Naive B cell (primary cell): ENCODE measurements around the gene TAS2R39. TPM values are rescaled to one million over a fixed set of nuclear protein-coding genes. Genes with fewer than 3 reads are reported as not detected.
A peak's percentile ranks its signal among the peaks of the same experiment; 100 is the strongest.
"Not testable (repeated sequence)": the region's sequence is repeated elsewhere in the genome, so short reads cannot be mapped to it uniquely, and the experiment has no call there.

Source experiments
- ATAC-seq, 2 donors: fragments of 150-1000 bp; cut with Tn5 transposase; 2 replicates each; pipeline ENCODE4 v1.10.0; 2021; ENCODE audit warnings: low read depth in 2 of 2, mild to moderate bottlenecking in 2 of 2, moderate library complexity in 2 of 2
- DNase-seq: peaks from one replicate; pipeline ENCODE4 v3.0.0; 2022
- H3K27ac Mint-ChIP-seq, 6 donors: one replicate each; pipeline ENCODE4 v1.8.0; 2020 to 2022; ENCODE audit warnings: mild to moderate bottlenecking in 6 of 6, mixed read lengths in 6 of 6, moderate library complexity in 5 of 6, inconsistent platforms in 2 of 6
- H3K27me3 Mint-ChIP-seq, 3 donors: one replicate each; pipeline ENCODE4 v1.8.0; 2021 to 2022; ENCODE audit warnings: mixed read lengths in 3 of 3, mild to moderate bottlenecking in 1 of 3
- H3K36me3 Mint-ChIP-seq, 2 donors: one replicate each; pipeline ENCODE4 v1.8.0; 2020 to 2022; ENCODE audit warnings: mixed read lengths in 2 of 2, inconsistent platforms in 1 of 2, mild to moderate bottlenecking in 1 of 2
- H3K4me1 Mint-ChIP-seq, 3 donors: one replicate each; pipeline ENCODE4 v1.8.0; 2020 to 2022; ENCODE audit warnings: mixed read lengths in 3 of 3, inconsistent platforms in 1 of 3, mild to moderate bottlenecking in 1 of 3, moderate library complexity in 1 of 3
- H3K4me3 Mint-ChIP-seq, 8 donors: one replicate each; pipeline ENCODE4 v1.8.0; 2020 to 2022; ENCODE audit warnings: mild to moderate bottlenecking in 8 of 8, mixed read lengths in 8 of 8, moderate library complexity in 8 of 8, inconsistent platforms in 2 of 8
- H3K9me3 Mint-ChIP-seq, 7 donors: one replicate each; pipeline ENCODE4 v1.8.0; 2020 to 2022; ENCODE audit warnings: mixed read lengths in 7 of 7, mild to moderate bottlenecking in 5 of 7, inconsistent platforms in 2 of 7, moderate library complexity in 1 of 7
- polyA plus RNA-seq, 6 donors: library from polyadenylated mRNA; unstranded; fragments of 300-500 nt; fragmentation: Illumina TruSeq; gene quantifications; one replicate each; pipeline ENCODE4 v1.2.3, GENCODE V29; 2021; ENCODE audit warnings: low read depth in 6 of 6

Gene TAS2R39
- polyA plus RNA-seq = not detected

- Mint-ChIP-seq H3K4me1 (peaks cover 34 to 40% (median 35%) of the 10 kb centered on the region in 3 donors), H3K27me3 (no peaks in the 10 kb centered on the region), H3K4me3 (peak within 1 kb of the TSS in 5 of 8 donors; percentile 5 to 56 (median 26)), H3K9me3 (peaks cover 1 to 14% (median 8%) of the 10 kb centered on the region in 7 donors), H3K36me3 (peaks cover 2 to 5% of the 10 kb centered on the region in 2 donors), H3K27ac (peak within 1 kb of the TSS in 4 of 6 donors; percentile 11 to 57 (median 35))
- no peak for ATAC-seq
- no peak for DNase-seq
Measured at GRCh38 chr7:143183024-143183423, at the start of gene TAS2R39. Gene TAS2R39, plus strand, starts transcription at chr7:143183419. Its CDS starts 0 bp downstream, at chr7:143183419.

GRCh38 chr7:143147070-143147469 lies 36.1 kb upstream of the TAS2R39 start:
- no peak for DNase-seq
- H3K27ac Mint-ChIP-seq = peak overlapping the region in 1 of 6 donors; percentile 49
- ATAC-seq = no peak

GRCh38 chr7:143148050-143148449 lies 35.2 kb upstream of the TAS2R39 start:
- H3K27ac Mint-ChIP-seq = peak overlapping the region in 1 of 6 donors; percentile 16
- H3K4me1 Mint-ChIP-seq = peaks cover 2 to 13% (median 3%) of the 10 kb centered on the region in 3 donors
- H3K9me3 Mint-ChIP-seq = peaks cover 6 to 19% (median 10%) of the 10 kb centered on the region in 7 donors
- H3K27me3 Mint-ChIP-seq = peaks cover 0 to 6% (median 4%) of the 10 kb centered on the region in 3 donors
- DNase-seq (no peak), ATAC-seq (no peak)
- H3K4me3 Mint-ChIP-seq = no peak overlapping the region
- peaks cover 9 to 11% of the 10 kb centered on the region in 2 donors for H3K36me3 Mint-ChIP-seq

More at GRCh38 chr7:143147070-143147469, 36.1 kb upstream of the TAS2R39 start:
- Mint-ChIP-seq H3K36me3 (peaks cover 9 to 10% of the 10 kb centered on the region in 2 donors), H3K4me1 (peaks cover 0 to 7% (median 3%) of the 10 kb centered on the region in 3 donors), H3K27me3 (peaks cover 0 to 6% (median 4%) of the 10 kb centered on the region in 3 donors), H3K4me3 (no peak overlapping the region), H3K9me3 (peaks cover 6 to 19% (median 10%) of the 10 kb centered on the region in 7 donors)

- peaks cover 7 to 13% (median 8%) of the 10 kb centered on the region in 3 donors for H3K4me1 Mint-ChIP-seq
- no peak overlapping the region for H3K27ac Mint-ChIP-seq
- no peak overlapping the region for H3K4me3 Mint-ChIP-seq
- peaks cover 6 to 19% (median 10%) of the 10 kb centered on the region in 7 donors for H3K9me3 Mint-ChIP-seq
- peaks cover 0 to 6% (median 4%) of the 10 kb centered on the region in 3 donors for H3K27me3 Mint-ChIP-seq
- no peak for DNase-seq
- peaks cover 9 to 17% of the 10 kb centered on the region in 2 donors for H3K36me3 Mint-ChIP-seq
- ATAC-seq = no peak
Measured at GRCh38 chr7:143148651-143149050, 34.6 kb upstream of the TAS2R39 start.

DNA sequence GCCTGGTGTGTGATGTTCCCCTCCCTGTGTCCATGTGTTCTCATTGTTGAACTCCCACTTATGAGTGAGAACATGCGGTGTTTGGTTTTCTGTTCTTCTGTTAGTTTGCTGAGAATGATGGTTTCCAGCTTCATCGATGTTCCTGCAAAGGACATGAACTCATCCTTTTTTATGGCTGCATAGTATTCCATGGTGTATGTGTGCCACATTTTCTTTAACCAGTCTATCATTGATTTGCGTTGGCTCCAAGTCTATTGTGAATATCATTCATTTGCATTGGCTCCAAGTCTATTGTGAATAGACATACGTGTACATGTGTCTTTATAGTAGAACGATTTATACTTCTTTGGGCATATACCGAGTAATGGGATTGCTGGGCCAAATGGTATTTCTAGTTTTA lies 32.5 kb upstream of the TAS2R39 start:
- H3K27ac Mint-ChIP-seq, ATAC-seq, DNase-seq, H3K27me3 Mint-ChIP-seq, H3K4me3 Mint-ChIP-seq: not testable (repeated sequence)
- Mint-ChIP-seq H3K36me3 (peaks cover 9 to 19% of the 10 kb centered on the region in 2 donors), H3K9me3 (peaks cover 6 to 19% (median 10%) of the 10 kb centered on the region in 7 donors), H3K4me1 (peaks cover 7 to 13% (median 11%) of the 10 kb centered on the region in 3 donors)

GRCh38 chr7:143158617-143159016 lies 24.6 kb upstream of the TAS2R39 start:
- H3K9me3 Mint-ChIP-seq, H3K27me3 Mint-ChIP-seq, DNase-seq, ATAC-seq, H3K36me3 Mint-ChIP-seq, H3K4me1 Mint-ChIP-seq, H3K4me3 Mint-ChIP-seq: not testable (repeated sequence)
- H3K27ac Mint-ChIP-seq = peak overlapping the region in 1 of 6 donors; percentile 14

- peak overlapping the region in 3 of 8 donors; percentile 7 to 33 (median 32) for H3K4me3 Mint-ChIP-seq
- no peak for DNase-seq
- H3K36me3 Mint-ChIP-seq = peaks cover 0 to 6% of the 10 kb centered on the region in 2 donors
- peak overlapping the region in 1 of 6 donors; percentile 91 for H3K27ac Mint-ChIP-seq
- H3K27me3 Mint-ChIP-seq = no peaks in the 10 kb centered on the region
- peaks cover 0 to 10% (median 6%) of the 10 kb centered on the region in 7 donors for H3K9me3 Mint-ChIP-seq
- ATAC-seq = no peak
- peaks cover 18 to 25% (median 23%) of the 10 kb centered on the region in 3 donors for H3K4me1 Mint-ChIP-seq
Measured at GRCh38 chr7:143171697-143172096, 11.5 kb upstream of the TAS2R39 start.

GRCh38 chr7:143172354-143172753 lies 10.9 kb upstream of the TAS2R39 start:
- no peak for ATAC-seq
- DNase-seq = no peak
- peaks cover 0 to 12% (median 7%) of the 10 kb centered on the region in 7 donors for H3K9me3 Mint-ChIP-seq
- H3K27me3 Mint-ChIP-seq = no peaks in the 10 kb centered on the region
- peak overlapping the region in 7 of 8 donors; percentile 13 to 69 (median 32) for H3K4me3 Mint-ChIP-seq
- peak overlapping the region in 1 of 6 donors; percentile 47 for H3K27ac Mint-ChIP-seq
- H3K4me1 Mint-ChIP-seq = peaks cover 18 to 25% (median 23%) of the 10 kb centered on the region in 3 donors
- peaks cover 0 to 6% of the 10 kb centered on the region in 2 donors for H3K36me3 Mint-ChIP-seq

GRCh38 chr7:143176128-143176527 lies 7.1 kb upstream of the TAS2R39 start:
- ATAC-seq = no peak
- Mint-ChIP-seq H3K4me1 (peaks cover 4 to 18% (median 8%) of the 10 kb centered on the region in 3 donors), H3K4me3 (no peak overlapping the region), H3K27ac (no peak overlapping the region), H3K9me3 (peaks cover 5 to 23% (median 18%) of the 10 kb centered on the region in 7 donors), H3K27me3 (no peaks in the 10 kb centered on the region), H3K36me3 (peaks cover 4 to 10% of the 10 kb centered on the region in 2 donors)
- no peak for DNase-seq

- H3K27me3 Mint-ChIP-seq = no peaks in the 10 kb centered on the region
- peaks cover 5 to 25% (median 19%) of the 10 kb centered on the region in 7 donors for H3K9me3 Mint-ChIP-seq
- H3K36me3 Mint-ChIP-seq = peaks cover 4 to 10% of the 10 kb centered on the region in 2 donors
- peaks cover 12 to 18% (median 13%) of the 10 kb centered on the region in 3 donors for H3K4me1 Mint-ChIP-seq
- ATAC-seq (no peak), DNase-seq (no peak)
- no peak overlapping the region for H3K27ac Mint-ChIP-seq
- no peak overlapping the region for H3K4me3 Mint-ChIP-seq
Measured at GRCh38 chr7:143177374-143178119, 5.7 kb upstream of the TAS2R39 start.

- not testable (repeated sequence) for H3K27ac Mint-ChIP-seq, H3K27me3 Mint-ChIP-seq, H3K4me3 Mint-ChIP-seq, H3K36me3 Mint-ChIP-seq, ATAC-seq, DNase-seq
- peaks cover 5 to 24% (median 14%) of the 10 kb centered on the region in 7 donors for H3K9me3 Mint-ChIP-seq
- H3K4me1 Mint-ChIP-seq = peaks cover 30 to 40% (median 35%) of the 10 kb centered on the region in 3 donors
Measured at GRCh38 chr7:143180771-143181170, 2.4 kb upstream of the TAS2R39 start.

GRCh38 chr7:143181349-143181748 lies 1.9 kb upstream of the TAS2R39 start:
- Mint-ChIP-seq H3K36me3 (peaks cover 4 to 10% of the 10 kb centered on the region in 2 donors), H3K4me1 (peaks cover 30 to 40% (median 35%) of the 10 kb centered on the region in 3 donors), H3K9me3 (peaks cover 5 to 24% (median 14%) of the 10 kb centered on the region in 7 donors), H3K4me3 (peak overlapping the region in 7 of 8 donors; percentile 2 to 68 (median 28)), H3K27me3 (no peaks in the 10 kb centered on the region), H3K27ac (peak overlapping the region; percentile 27 to 97 (median 74))
- ATAC-seq (peak; percentile 100), DNase-seq (peak; percentile 57)

DNA sequence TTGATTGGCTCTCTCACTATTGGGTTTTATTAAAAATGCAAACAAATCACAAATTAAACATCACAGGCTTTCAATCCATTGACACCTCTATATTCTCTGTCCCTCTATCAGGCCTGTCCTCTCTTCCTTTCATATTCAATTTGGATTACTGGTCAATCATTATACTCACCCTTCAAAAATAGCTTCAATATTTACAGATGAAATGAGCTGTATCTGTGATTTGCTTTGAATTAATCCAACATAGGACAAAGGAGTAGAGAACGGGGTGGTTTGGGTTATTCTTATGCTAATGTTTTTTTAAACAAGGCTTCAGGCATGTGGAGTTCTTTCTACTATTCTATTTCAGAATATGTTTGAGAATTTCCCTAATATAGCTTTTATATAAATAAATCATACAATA lies 2.3 kb downstream of the TAS2R39 start:
- H3K27me3 Mint-ChIP-seq = no peaks in the 10 kb centered on the region
- DNase-seq (no peak), ATAC-seq (no peak)
- H3K27ac Mint-ChIP-seq = peak overlapping the region in 1 of 6 donors; percentile 41
- H3K36me3 Mint-ChIP-seq = no peaks in the 10 kb centered on the region
- H3K9me3 Mint-ChIP-seq = peaks cover 0 to 4% (median 2%) of the 10 kb centered on the region in 7 donors
- H3K4me3 Mint-ChIP-seq = no peak overlapping the region
- H3K4me1 Mint-ChIP-seq = peaks cover 34 to 42% (median 35%) of the 10 kb centered on the region in 3 donors
